ENCODE data around the gene CCNQ.

The CCNQ gene

DNA sequence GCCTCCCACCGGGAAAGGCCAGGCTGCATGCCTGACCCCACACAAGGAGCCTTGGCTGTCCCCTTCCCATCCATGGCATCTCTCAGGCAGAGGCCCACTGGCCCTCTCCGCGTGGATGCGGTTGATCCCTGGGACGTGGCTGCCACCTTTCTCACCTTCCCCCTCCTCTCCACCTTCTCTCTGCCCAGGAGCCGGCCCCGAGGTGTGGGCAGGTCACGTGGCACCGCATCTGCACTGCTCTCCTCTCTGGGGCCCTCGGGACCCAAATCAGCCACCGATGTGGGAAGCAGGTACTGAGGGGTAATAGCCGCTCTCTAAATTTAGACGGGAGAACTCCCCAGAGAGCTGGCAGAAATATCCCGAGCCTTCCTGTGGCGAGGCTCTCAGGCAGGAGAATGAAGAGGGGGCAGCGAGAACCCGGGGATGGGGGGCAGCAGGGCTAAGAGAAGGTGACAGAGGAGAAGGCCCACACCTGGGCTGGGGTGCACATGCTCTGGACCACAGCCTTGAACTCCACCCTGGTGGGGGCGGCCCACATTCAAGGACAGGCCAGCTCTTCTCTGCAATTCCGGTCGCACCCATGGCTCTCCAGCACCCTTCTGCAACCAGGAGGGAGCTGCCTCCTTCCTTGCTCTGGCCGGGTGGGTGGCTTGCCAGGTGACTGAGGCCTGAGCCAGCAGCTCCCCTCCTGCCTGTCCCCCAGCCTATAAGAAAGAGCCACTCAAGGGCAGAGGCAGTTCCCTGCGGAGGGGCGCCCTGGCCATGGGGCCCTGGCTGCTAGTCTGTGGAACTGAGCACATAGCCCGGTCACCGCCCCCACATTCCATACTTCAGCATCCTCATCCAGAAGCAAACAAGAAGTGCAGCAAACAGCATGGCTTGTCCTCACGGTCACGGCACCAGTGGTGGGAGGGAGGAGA lies 38.4 kb upstream of the CCNQ start:
- no peak for DNase-seq (ENCODE audit: low spot score)

DNA sequence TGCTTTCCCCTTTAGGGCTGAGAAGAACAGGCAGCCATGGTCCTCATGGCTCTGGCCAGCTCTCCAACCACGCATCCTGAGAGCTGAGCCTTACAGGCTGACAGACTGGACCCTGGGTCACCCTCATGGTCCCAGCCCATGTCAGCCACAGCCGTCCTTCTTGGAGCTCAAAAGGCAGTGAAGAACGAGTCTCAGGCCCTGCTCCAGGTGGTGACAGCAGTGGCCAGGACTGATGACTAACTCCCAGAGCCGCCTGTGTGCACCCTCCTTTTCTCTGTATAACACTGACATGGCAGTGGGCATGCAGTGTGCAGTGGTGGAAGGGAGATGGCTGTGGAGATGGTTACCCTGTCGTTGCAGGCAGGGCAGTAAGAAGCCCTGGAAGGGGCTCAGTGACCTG lies 37.8 kb upstream of the CCNQ start:
- no peak for DNase-seq (ENCODE audit: low spot score)

- DNase-seq (ENCODE audit: low spot score), result no peak
Observed at GRCh38 chrX:153635788-153636668, 37.1 kb upstream of the CCNQ start.

GRCh38 chrX:153635388-153635787 lies 36.4 kb upstream of the CCNQ start:
- DNase-seq (ENCODE audit: low spot score), result no peak

DNA sequence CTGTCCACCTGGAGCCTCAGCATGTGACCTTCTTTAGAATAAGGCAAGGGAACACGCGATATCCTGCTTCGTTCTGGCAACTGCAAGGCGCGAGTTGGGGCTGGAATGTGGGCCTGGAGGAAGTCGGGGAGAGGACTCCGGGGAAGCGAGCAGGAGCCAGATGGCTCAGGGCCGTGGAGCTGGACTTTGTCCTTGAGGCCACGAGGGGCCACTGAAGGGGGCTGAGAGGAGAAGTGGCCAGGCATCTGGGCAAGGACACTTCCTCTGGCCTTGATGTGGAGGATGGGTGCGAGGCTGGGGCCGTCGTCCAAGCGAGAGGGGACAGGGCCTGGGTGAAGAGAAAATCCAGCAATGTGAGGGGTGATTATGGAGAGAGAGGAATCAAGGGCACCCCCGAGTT lies 35.9 kb upstream of the CCNQ start:
- no peak for DNase-seq (ENCODE audit: low spot score)

DNA sequence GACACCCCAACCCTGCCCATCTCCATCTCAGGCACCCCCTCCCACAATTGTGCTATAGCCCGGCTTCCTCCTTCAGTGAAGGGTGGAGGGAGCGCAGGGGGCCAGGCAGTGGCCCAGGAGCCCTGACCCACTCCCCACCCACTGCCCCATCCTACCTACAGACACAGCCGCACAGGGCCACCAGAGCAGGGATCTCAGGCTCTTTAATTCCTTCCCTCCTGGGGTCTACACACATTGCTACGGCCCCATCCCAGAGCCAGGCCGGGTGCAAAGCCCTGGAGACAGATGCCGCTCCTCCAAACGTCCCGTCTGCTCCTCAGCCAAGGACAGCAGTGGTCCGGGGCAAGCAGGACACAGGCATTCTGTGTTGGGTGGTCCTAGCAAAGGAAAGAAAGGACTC lies 35.3 kb upstream of the CCNQ start:
- DNase-seq (ENCODE audit: low spot score), result no peak

DNA sequence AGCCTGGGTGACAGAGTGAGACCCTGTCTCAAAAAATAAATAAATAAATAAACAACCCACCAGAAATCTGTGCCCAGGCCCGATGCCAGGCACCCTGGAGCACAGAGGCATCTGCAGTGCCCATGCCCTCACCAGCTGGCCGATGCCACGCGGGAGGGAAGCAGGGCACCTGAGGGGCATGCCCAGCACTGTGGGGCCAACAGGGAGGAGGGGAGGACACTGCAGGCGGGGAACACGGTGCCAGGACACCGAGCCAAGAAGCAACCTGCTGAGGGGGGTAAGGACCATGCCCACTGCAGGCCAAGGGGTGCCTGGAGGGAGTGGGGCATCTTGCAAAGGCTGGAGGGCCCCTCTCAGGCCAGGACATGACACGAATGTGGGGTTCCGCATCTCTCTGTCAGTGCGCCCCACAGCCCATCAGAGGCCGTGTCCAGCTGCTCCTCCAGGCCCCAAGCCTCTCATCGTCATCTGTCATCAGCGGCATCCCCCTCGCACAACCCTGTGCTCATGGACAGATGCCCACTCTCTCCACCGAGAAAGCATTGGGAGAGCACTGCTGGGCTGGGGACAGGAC lies 34.8 kb upstream of the CCNQ start:
- no peak for DNase-seq (ENCODE audit: low spot score)

- DNase-seq (ENCODE audit: low spot score), result no peak
Observed at GRCh38 chrX:153633048-153633447, 34.1 kb upstream of the CCNQ start.

- DNase-seq (ENCODE audit: low spot score), result no peak
Observed at GRCh38 chrX:153632595-153632946, 33.6 kb upstream of the CCNQ start.

- no peak for DNase-seq (ENCODE audit: low spot score)
Observed at GRCh38 chrX:153631907-153632594, 33.1 kb upstream of the CCNQ start.

GRCh38 chrX:153631346-153631745 lies 32.4 kb upstream of the CCNQ start:
- no peak for DNase-seq (ENCODE audit: low spot score)

GRCh38 chrX:153628665-153629064 lies 29.7 kb upstream of the CCNQ start:
- no peak for DNase-seq (ENCODE audit: low spot score)

GRCh38 chrX:153628129-153628528 lies 29.2 kb upstream of the CCNQ start:
- no peak for DNase-seq (ENCODE audit: low spot score)

GRCh38 chrX:153627675-153628111 lies 28.8 kb upstream of the CCNQ start:
- no peak for DNase-seq (ENCODE audit: low spot score)

GRCh38 chrX:153626863-153627674 lies 28.1 kb upstream of the CCNQ start:
- no peak for DNase-seq (ENCODE audit: low spot score)

DNA sequence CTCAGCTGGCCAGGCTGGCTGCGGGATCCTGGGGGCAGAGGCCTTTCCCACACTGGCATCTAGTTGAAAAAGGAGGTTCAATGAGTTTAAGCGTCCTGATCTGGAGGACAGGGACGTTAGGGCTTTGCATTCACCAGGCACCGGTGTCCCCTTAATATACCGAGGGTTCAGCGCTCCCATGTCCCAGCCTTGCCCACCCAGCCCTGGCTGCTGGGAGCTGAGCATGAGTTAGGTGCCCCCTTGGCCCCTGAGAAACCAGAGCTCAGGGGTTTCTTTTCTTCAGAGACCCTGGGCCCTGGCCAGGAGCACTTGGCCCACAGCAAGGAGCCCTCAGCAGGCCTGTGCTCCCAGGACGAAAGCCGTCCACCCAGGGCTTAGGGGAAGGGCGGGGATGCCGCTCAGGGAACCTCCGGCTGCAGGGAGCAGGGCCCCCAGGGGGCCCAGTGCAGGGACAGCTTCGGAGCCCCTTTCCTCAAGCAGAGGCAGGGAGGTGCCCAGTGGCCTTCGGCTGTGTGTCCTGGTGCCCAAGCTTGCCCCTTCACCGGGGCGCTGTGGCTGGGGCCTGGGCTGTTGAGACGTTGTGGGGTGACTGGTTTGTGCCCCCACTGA lies 27.2 kb upstream of the CCNQ start:
- DNase-seq (ENCODE audit: low spot score), result no peak

- DNase-seq (ENCODE audit: low spot score), result no peak
Observed at GRCh38 chrX:153625271-153626024, 26.5 kb upstream of the CCNQ start.

DNA sequence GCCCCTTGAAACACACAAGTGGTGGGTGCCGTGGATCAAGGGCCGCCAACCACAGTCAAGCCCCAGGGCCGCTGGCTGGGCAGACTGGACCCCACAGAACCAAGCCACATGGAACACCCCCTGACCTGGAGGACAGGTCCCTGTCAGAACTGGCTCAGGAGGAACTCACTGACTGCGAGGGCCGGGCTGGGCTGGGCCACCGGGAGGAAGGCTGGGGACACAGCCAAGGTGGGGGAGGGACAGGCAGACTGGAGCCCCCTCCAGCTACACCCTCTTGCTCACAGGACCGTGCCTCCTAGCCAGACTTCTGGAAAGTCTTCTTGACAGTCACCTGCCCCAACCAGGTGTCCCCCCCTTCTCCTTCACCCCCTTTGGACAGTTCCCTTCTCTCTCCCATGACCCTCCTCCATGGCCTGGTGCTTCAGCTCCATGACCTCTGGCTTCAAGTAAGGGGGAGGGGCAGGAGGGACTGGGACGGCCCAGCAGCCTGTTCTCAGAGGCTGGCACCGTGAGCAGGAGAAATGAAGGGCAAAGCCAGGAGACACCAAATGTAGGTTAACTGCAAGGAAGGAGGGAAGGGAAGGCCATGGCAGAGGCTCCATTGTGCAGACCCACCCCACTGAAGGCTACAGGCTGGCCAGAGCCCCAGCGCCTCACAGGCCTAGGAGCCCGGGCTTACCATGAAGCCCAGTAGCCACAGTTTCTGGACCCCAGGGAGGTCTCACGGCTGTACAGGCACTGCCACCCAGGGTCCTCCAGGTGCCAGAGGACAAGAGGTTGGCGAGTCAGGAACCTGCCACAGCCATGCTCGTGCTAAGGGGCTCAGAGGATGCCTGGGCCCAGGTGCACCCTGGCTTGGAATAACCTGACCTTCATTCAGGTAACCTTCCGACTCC lies 25.5 kb upstream of the CCNQ start:
- no peak for DNase-seq (ENCODE audit: low spot score)
